Caco-2 (cell line): ENCODE measurements around the gene TNRC6C. TPM values are rescaled to one million over a fixed set of nuclear protein-coding genes. Genes with fewer than 3 reads are reported as not detected.
A peak's percentile ranks its signal among the peaks of the same experiment; 100 is the strongest.

Experiments
- BruUV-seq: library from RNA; stranded (reverse); fragments of 400-500 nt; replicated peaks from 2 replicates; lab custom pipeline; 2021; lab: Mats Ljungman, UMichigan
- CTCF ChIA-PET: fragments of 300-600 bp; sonication (Branson Sonifier 250); formaldehyde crosslinking; loops from one replicate; lab custom pipeline; 2022; ENCODE audit warnings: antibody characterized with exemption; lab: Charles Lee
- POLR2A ChIA-PET: fragments of 300-600 bp; sonication (Branson Sonifier 250); formaldehyde crosslinking; loops from one replicate; lab custom pipeline; 2022; ENCODE audit warnings: antibody characterized with exemption; lab: Charles Lee
- DNase-seq, 2 experiments: peaks; one replicate each; pipeline versions ENCODE4 v3.0.0 to v3.0.0-alpha.2; 2020 to 2022
- H3K27me3 ChIP-seq: replicated peaks from 2 replicates; pipeline ENCODE4 v1.6.0; 2011; ENCODE audit warnings: low read length; ENCODE audit not compliant: control insufficient read depth, insufficient read depth
- H3K36me3 ChIP-seq: 2 replicates; pipeline ENCODE4 v1.5.1; 2011; ENCODE audit warnings: low read length; ENCODE audit not compliant: control insufficient read depth, insufficient read depth
- H3K4me1 ChIP-seq: fragments of 250-450 bp; sonication (Bioruptor Pico); 2 replicates; pipeline ENCODE4 v1.5.1; 2020; ENCODE audit warnings: mild to moderate bottlenecking
- H3K4me3 ChIP-seq: 2 replicates; pipeline ENCODE4 v1.5.1; 2011; ENCODE audit warnings: low read depth, mild to moderate bottlenecking, control low read depth, low read length
- H3K9me3 ChIP-seq: fragments of 250-450 bp; sonication (Bioruptor Pico); 2 replicates; pipeline ENCODE4 v1.5.1; 2020; ENCODE audit warnings: mild to moderate bottlenecking, moderate library complexity
- H3K27ac Mint-ChIP-seq: one replicate; pipeline ENCODE4 v1.8.0; 2022; ENCODE audit warnings: mixed read lengths; ENCODE audit not compliant: unreplicated experiment
- H3K27me3 Mint-ChIP-seq: one replicate; pipeline ENCODE4 v1.8.0; 2022; ENCODE audit warnings: mixed read lengths; ENCODE audit not compliant: insufficient read depth, unreplicated experiment
- H3K36me3 Mint-ChIP-seq: one replicate; pipeline ENCODE4 v1.8.0; 2022; ENCODE audit warnings: mild to moderate bottlenecking, mixed read lengths; ENCODE audit not compliant: insufficient read depth, unreplicated experiment
- H3K4me1 Mint-ChIP-seq: one replicate; pipeline ENCODE4 v1.8.0; 2022; ENCODE audit warnings: low read depth, mixed read lengths; ENCODE audit not compliant: unreplicated experiment
- H3K4me3 Mint-ChIP-seq: one replicate; pipeline ENCODE4 v1.8.0; 2022; ENCODE audit warnings: mild to moderate bottlenecking, moderate library complexity, mixed read lengths; ENCODE audit not compliant: unreplicated experiment
- H3K9me3 Mint-ChIP-seq: one replicate; pipeline ENCODE4 v1.8.0; 2022; ENCODE audit warnings: mixed read lengths; ENCODE audit not compliant: unreplicated experiment
- CTCF ChIP-seq, 2 experiments: fragments of 200-600 bp in 1 of 2; IDR thresholded peaks; 1 replicate in 1 of 2; 2 replicates in 1 of 2; pipeline versions ENCODE4 v1.5.1 to v1.8.0; 2011 to 2022; ENCODE audit warnings: antibody characterized with exemption in 1 of 2, control low read depth in 1 of 2, inconsistent platforms in 1 of 2, low read depth in 1 of 2, low read length in 1 of 2, mild to moderate bottlenecking in 1 of 2, moderate library complexity in 1 of 2; ENCODE audit not compliant: insufficient read depth in 1 of 2, severe bottlenecking in 1 of 2, unreplicated experiment in 1 of 2
- intact Hi-C: fragments of 100-400 bp; cut with micrococcal nuclease; formaldehyde crosslinking; loops from one replicate; pipeline ENCODE4 v1.10.0; 2022; ENCODE audit not compliant: unreplicated experiment
- total RNA-seq: library from RNA; stranded (reverse); gene quantifications from 2 replicates; pipeline ENCODE4 v1.2.3, GENCODE V29; 2022

Gene TNRC6C
- total RNA-seq, 1 experiment from 2014 or later: 17.9 TPM

DNA sequence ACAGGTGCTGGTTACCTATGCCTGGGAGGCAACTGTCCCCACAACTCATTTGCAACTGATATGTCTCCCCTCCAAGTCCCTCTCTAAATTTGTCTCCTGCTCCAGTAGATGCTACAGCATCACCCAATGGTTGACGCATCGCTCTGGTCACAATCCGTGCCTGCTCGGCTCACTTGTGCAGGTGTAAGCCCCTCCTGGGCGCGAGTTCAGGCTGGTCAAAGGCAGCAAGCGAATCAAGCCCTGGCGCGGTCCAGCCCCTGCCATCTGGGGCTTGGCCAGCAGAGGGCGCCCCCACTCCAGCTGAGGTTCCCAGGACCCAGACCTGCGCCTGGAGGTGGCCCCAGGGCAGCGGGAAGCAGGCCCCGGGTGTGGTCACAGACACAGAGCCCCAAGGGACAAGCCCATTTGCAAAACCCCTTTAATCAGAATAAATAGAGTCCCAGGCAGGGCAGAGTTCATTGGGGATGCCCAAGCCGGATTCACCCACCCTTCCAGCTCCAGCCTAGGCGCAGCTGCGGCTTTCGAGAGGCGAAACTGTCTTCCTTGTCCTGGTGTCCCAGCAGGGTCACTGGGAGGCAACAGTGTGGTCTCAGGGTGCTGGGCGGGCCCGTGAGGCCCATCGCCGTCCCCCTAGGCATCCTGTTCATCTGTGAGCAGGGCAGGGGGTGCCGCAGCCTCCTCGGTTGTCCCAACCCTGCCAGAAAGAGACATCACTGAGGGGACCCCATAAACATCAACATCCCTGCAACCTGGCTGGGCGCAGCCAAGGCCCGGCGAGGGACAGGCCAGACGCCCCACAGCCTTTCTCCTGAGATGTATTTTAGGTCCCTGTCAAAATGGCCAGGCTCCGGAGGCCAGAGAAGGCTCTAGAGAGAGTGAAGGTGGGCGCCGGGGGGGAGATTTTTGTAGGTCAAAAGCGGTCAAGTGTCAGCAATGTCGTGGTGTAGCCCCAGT lies 154.3 kb downstream of the TNRC6C start:
- POLR2A ChIA-PET: no interaction called here
- BruUV-seq: no TSS peak
- CTCF ChIA-PET: interaction anchor here (0.5 to 1.8 kb wide), 5 partner anchors 16 to 139 kb away, joined by 3 to 7 read pairs (median 4); partner anchors contain the start of gene TMC6

DNA sequence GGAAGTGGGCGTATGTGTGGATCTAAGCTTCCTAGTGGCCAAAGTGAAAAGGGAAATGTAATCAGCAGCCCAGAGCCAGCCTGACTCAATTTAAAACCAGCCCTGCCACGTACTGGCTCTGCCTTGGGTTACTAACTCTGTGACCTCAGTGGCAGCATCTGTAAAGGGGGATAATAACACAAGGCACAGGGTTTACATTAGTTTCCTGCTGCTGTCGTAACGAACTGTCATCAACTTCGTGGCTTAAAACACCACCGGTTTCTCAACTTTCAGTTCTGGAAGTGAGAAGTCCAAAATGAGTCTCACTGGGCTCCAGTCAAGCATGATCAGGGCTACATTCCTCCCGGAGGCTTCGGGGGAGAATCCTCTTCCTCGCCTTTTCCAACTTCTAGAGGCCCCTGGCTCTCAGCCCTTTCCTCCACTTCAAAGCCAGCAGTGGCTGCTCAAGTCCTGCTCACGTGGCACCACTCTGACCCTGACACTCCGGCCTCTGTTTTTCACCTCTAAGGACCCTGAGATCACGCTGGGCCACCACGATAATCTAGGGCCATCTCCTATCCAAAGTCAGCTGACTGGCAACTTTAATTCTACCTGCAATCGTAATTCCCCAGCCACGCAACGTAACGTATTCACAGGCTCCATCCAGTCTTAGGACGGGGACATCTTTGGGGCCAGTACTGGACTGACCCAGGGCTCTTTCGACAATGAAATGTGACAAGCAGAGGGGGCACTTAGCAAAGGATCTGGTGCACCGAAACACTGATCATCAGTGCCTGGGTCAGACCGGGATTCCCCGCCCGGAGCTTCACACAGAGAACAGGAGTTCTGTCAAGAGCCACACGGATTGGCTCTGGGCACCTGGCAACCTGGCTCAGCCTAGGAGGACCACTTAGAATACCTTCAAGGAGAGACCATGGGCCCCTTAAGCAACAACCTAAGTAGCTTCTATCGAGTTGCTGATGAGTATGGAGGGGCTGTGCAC lies 155.6 kb downstream of the TNRC6C start:
- Histone ChIP-seq H3K4me1 (peaks cover 4% of the 10 kb centered on the region; the same call in 1 of the 2 replicates), H3K27me3 (no peaks in the 10 kb centered on the region), H3K4me3 (no peak overlapping the region), H3K9me3 (no peaks in the 10 kb centered on the region), H3K36me3 (peaks cover under 1% of the 10 kb centered on the region)
- BruUV-seq: no TSS peak
- CTCF ChIA-PET: interaction anchor here (0.9 to 1.8 kb wide), 2 partner anchors 14 to 63 kb away, joined by 3 to 7 read pairs; no protein-coding TSS in a partner anchor
- intact Hi-C loops: loop anchor here (2.0 kb wide), 1 partner anchor 137 kb away; no protein-coding TSS in a partner anchor
- Mint-ChIP-seq H3K9me3 (no peaks in the 10 kb centered on the region), H3K27me3 (no peaks in the 10 kb centered on the region), H3K4me1 (peaks cover 6% of the 10 kb centered on the region), H3K4me3 (no peak overlapping the region), H3K36me3 (peaks cover 14% of the 10 kb centered on the region), H3K27ac (peak overlapping the region; percentile 3)
- TF ChIP-seq CTCF (IDR thresholded peaks at IDR 0.05; ENCODE audit: insufficient read depth in 1 of 2, low read depth in 1 of 2, low read length in 1 of 2, severe bottlenecking in 1 of 2, unreplicated experiment in 1 of 2): no peak
- POLR2A ChIA-PET: no interaction called here
- DNase-seq: no peak

More for the DNA sequence above, 154.3 kb downstream of the TNRC6C start:
- no peak overlapping the region for H3K4me3 ChIP-seq
- H3K4me3 Mint-ChIP-seq: no peak overlapping the region
- H3K27ac Mint-ChIP-seq: peak overlapping the region; percentile 1
- no peaks in the 10 kb centered on the region for H3K27me3 Mint-ChIP-seq
- peaks cover 14% of the 10 kb centered on the region for H3K36me3 Mint-ChIP-seq
- intact Hi-C loops: loop anchor here (1.0 to 2.0 kb wide), 3 partner anchors 22 to 138 kb away; no protein-coding TSS in a partner anchor
- H3K4me1 Mint-ChIP-seq: peaks cover 6% of the 10 kb centered on the region
- no peaks in the 10 kb centered on the region for H3K9me3 Mint-ChIP-seq
- no peaks in the 10 kb centered on the region for H3K27me3 ChIP-seq
- H3K36me3 ChIP-seq: no peaks in the 10 kb centered on the region; the same call in 1 of the 2 replicates
- no peaks in the 10 kb centered on the region for H3K9me3 ChIP-seq
- TF ChIP-seq CTCF (IDR thresholded peaks at IDR 0.05; ENCODE audit: insufficient read depth in 1 of 2, low read depth in 1 of 2, low read length in 1 of 2, severe bottlenecking in 1 of 2, unreplicated experiment in 1 of 2): peak; percentile 99
- DNase-seq: peak; percentile 78 to 92
- H3K4me1 ChIP-seq: peaks cover 4% of the 10 kb centered on the region; the same call in 1 of the 2 replicates
